Measurements from ENCODE around the gene TNRC18. TPM values are rescaled to one million over a fixed set of nuclear protein-coding genes. Genes with fewer than 3 reads are reported as not detected.

Gene TNRC18
- total RNA-seq, 4 donors from 2014 or later, result 112 to 325 (median 211) TPM

GRCh38 chr7:5458921-5459480 is 35.4 kb upstream of the TNRC18 start:
- no peak for DNase-seq
- H3K9me3 ChIP-seq, result no peaks in the 10 kb centered on the region
- H3K4me3 ChIP-seq, result no peak overlapping the region
- H3K4me1 ChIP-seq, result no peaks in the 10 kb centered on the region
- H3K27me3 ChIP-seq, result no peaks in the 10 kb centered on the region
- TF ChIP-seq CTCF (IDR thresholded peaks at IDR 0.05) (no peak), POLR2A (IDR thresholded peaks at IDR 0.05) (no peak)
- no peaks in the 10 kb centered on the region for H3K36me3 ChIP-seq
- no peak overlapping the region for H3K27ac ChIP-seq

DNA sequence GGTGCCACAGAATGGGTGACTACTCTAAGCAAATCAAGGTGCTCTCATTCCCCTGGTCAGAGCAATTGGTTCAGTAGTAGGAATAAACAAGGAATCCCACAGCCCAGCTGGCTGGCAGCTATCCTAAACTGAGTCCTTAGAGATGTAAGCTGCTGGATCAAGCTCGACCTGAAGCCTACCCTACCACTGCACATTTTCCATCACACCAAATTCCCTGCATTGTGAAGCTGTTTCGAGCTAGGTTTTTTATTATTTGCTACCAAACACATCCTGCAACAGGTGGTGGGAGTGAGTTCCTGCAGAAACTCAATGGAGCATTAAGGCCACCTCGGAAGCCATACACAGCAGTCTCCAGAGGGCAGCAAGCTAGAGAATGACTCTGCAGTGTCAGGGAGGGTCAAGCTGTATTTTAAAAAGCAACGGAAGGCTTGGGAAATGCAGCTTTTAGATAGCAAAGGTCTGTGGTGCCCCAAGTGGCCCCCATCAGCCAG is 33.7 kb upstream of the TNRC18 start:
- no peak for TF ChIP-seq CTCF (IDR thresholded peaks at IDR 0.05)
- TF ChIP-seq POLR2A (IDR thresholded peaks at IDR 0.05), result no peak

GRCh38 chr7:5456409-5456808 is 32.8 kb upstream of the TNRC18 start:
- no peak for TF ChIP-seq CTCF (IDR thresholded peaks at IDR 0.05)
- no peak for TF ChIP-seq POLR2A (IDR thresholded peaks at IDR 0.05)
- Histone ChIP-seq H3K4me1 (no peaks in the 10 kb centered on the region), H3K4me3 (no peak overlapping the region), H3K27ac (no peak overlapping the region), H3K9me3 (no peaks in the 10 kb centered on the region), H3K36me3 (no peaks in the 10 kb centered on the region), H3K27me3 (no peaks in the 10 kb centered on the region)
- no peak for DNase-seq

More for the DNA sequence above, 33.7 kb upstream of the TNRC18 start:
- Histone ChIP-seq H3K4me1 (no peaks in the 10 kb centered on the region), H3K27me3 (no peaks in the 10 kb centered on the region), H3K36me3 (no peaks in the 10 kb centered on the region), H3K4me3 (no peak overlapping the region), H3K9me3 (no peaks in the 10 kb centered on the region), H3K27ac (no peak overlapping the region)
- no peak for DNase-seq

DNA sequence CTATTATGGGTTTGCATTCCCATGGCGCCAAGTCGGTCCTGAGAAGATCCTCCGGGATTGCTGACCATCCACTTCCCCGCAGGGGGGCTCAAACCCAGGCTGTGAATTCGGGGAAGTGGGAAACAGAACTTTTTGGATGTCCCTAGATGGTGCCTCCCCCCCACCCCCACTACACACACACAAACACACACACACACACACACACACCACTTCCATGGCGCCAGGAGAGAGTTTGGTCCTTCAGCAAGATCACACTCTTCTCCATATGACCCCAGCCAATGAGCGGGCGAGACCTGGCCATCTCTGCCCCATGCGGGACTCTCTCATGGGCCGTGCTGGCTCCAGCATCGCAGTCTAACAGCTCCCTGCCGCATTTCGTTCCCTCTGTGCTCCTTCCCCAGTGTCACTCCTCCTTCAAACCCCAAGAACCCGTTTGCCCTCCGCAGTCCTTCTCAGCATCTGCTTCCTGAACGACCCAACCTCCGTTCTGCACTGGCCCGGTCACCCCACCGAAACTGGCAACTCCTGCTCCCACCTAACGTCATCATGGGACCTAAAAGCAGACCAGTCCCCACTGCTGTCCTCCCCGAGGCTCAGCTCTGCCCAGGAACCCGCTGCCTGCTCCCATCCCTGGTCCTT is 32.1 kb upstream of the TNRC18 start:
- no peaks in the 10 kb centered on the region for H3K9me3 ChIP-seq
- no peaks in the 10 kb centered on the region for H3K36me3 ChIP-seq
- H3K27me3 ChIP-seq, result no peaks in the 10 kb centered on the region
- no peak overlapping the region for H3K27ac ChIP-seq
- no peaks in the 10 kb centered on the region for H3K4me1 ChIP-seq
- DNase-seq, result no peak
- H3K4me3 ChIP-seq, result no peak overlapping the region
- no peak for TF ChIP-seq POLR2A (IDR thresholded peaks at IDR 0.05)
- TF ChIP-seq CTCF (IDR thresholded peaks at IDR 0.05), result no peak

DNA sequence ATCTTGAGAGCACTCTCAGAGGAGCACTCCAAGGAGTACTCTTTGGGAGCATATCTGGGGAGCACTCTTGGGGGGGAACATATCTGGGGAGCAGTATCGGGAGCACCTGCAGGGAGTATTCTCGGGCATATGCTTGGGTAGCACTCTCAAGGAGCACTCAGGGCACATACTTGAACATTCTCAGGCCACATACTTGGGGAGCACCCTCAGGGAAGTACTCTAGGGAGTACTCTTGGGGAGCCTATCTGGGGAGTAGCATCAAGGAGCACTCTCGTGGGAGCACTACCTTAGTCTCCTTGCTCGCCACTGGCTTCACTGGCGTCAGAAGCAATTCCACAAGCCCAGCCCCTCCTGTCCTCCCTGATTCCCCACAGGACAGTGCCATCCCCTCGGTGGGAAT is 31.5 kb upstream of the TNRC18 start:
- Histone ChIP-seq H3K9me3 (no peaks in the 10 kb centered on the region), H3K4me3 (no peak overlapping the region), H3K36me3 (no peaks in the 10 kb centered on the region), H3K27ac (no peak overlapping the region), H3K4me1 (no peaks in the 10 kb centered on the region), H3K27me3 (no peaks in the 10 kb centered on the region)
- TF ChIP-seq POLR2A (IDR thresholded peaks at IDR 0.05), result no peak
- no peak for TF ChIP-seq CTCF (IDR thresholded peaks at IDR 0.05)
- no peak for DNase-seq

Data from Peyer's patch (tissue), 4 donors.